Muscle of leg (tissue), 11 donors: ENCODE measurements around the gene HRAS. TPM values are rescaled to one million over a fixed set of nuclear protein-coding genes. Genes with fewer than 3 reads are reported as not detected.
A peak's percentile ranks its signal among the peaks of the same experiment; 100 is the strongest.

ENCODE experiments used
- DNase-seq: peaks from one replicate; pipeline ENCODE4 v3.0.0; 2013
- H3K27ac ChIP-seq: one replicate; pipeline ENCODE4 v1.5.1; 2013; ENCODE audit warnings: mild to moderate bottlenecking, low read length, control low read depth
- H3K27me3 ChIP-seq: one replicate; pipeline ENCODE4 v1.6.1; 2013; ENCODE audit warnings: low read length; ENCODE audit not compliant: control insufficient read depth, insufficient read depth
- H3K36me3 ChIP-seq: one replicate; pipeline ENCODE4 v1.6.1; 2013; ENCODE audit warnings: low read length; ENCODE audit not compliant: control insufficient read depth, insufficient read depth
- H3K4me1 ChIP-seq: one replicate; pipeline ENCODE4 v1.6.1; 2013; ENCODE audit warnings: low read length; ENCODE audit not compliant: control insufficient read depth, insufficient read depth
- H3K4me3 ChIP-seq: one replicate; pipeline ENCODE4 v1.5.1; 2013; ENCODE audit warnings: low read length, control low read depth
- H3K9me3 ChIP-seq: replicated peaks from 2 replicates; pipeline ENCODE4 v1.6.1; 2013; ENCODE audit warnings: low read depth, low read length; ENCODE audit not compliant: control insufficient read depth
- WGBS: methylation state at CpG from one replicate; pipeline ENCODE4 v1.1.5; 2013; ENCODE audit warnings: missing lambda C conversion rate; ENCODE audit not compliant: insufficient coverage; 5-methylcytosine and 5-hydroxymethylcytosine counted together
- polyA plus RNA-seq, 8 donors: library from polyadenylated mRNA; unstranded; fragments of 120-200 nt; gene quantifications; one replicate each; pipeline versions ENCODE4 v1.2.1 to v1.2.3, GENCODE V29; 2013; ENCODE audit warnings: inconsistent platforms in 1 of 8, low replicate concordance in 1 of 8; ENCODE audit not compliant: insufficient read length in 8 of 8, insufficient read depth in 1 of 8
- total RNA-seq: library from RNA; stranded (reverse); fragments of 120-200 nt; gene quantifications from one replicate; pipeline ENCODE4 v1.2.4, GENCODE V29; 2013

HRAS gene
- total and polyA plus RNA-seq, 9 donors = 78.8 to 143 (median 118) TPM

- peaks cover 57% of the 10 kb centered on the region for H3K27me3 ChIP-seq
- H3K4me1 ChIP-seq = peaks cover 20% of the 10 kb centered on the region
- peak within 1 kb of the TSS; percentile 56 for H3K4me3 ChIP-seq
- peak; percentile 88 for DNase-seq
- no peaks in the 10 kb centered on the region for H3K36me3 ChIP-seq
- no peak within 1 kb of the TSS for H3K27ac ChIP-seq
- H3K9me3 ChIP-seq = no peaks in the 10 kb centered on the region
- under 1% methylated on average over 71 of the region's 95 CpGs for WGBS
Observed at GRCh38 chr11:560305-561147, 25.1 kb upstream of the HRAS start, which contains the start of the genes LMNTD2 and RASSF7. Gene LMNTD2, minus strand, starts transcription at chr11:560738. Its CDS starts 22 bp downstream, at chr11:560716. Gene RASSF7, plus strand, starts transcription at chr11:560970. Its CDS starts 799 bp downstream, at chr11:561769.

GRCh38 chr11:559712-560304, 24.4 kb upstream of the HRAS start:
- Histone ChIP-seq H3K36me3 (no peaks in the 10 kb centered on the region), H3K27ac (no peak overlapping the region), H3K4me3 (peak overlapping the region; percentile 56), H3K27me3 (peaks cover 63% of the 10 kb centered on the region), H3K4me1 (peaks cover 20% of the 10 kb centered on the region), H3K9me3 (no peaks in the 10 kb centered on the region)
- no peak for DNase-seq
- WGBS = 69% methylated on average over 16 of the region's 18 CpGs

- WGBS = 75% methylated on average over 12 of the region's 15 CpGs
- DNase-seq = no peak
- no peak overlapping the region for H3K27ac ChIP-seq
- no peaks in the 10 kb centered on the region for H3K9me3 ChIP-seq
- H3K4me1 ChIP-seq = peaks cover 26% of the 10 kb centered on the region
- H3K36me3 ChIP-seq = no peaks in the 10 kb centered on the region
- H3K27me3 ChIP-seq = peaks cover 70% of the 10 kb centered on the region
- no peak overlapping the region for H3K4me3 ChIP-seq
Observed at GRCh38 chr11:559020-559620, 23.7 kb upstream of the HRAS start.

- no peak for DNase-seq
- no peak overlapping the region for H3K4me3 ChIP-seq
- no peaks in the 10 kb centered on the region for H3K36me3 ChIP-seq
- WGBS = 82% methylated on average over 15 of the region's 20 CpGs
- no peak overlapping the region for H3K27ac ChIP-seq
- H3K9me3 ChIP-seq = no peaks in the 10 kb centered on the region
- peaks cover 76% of the 10 kb centered on the region for H3K27me3 ChIP-seq
- H3K4me1 ChIP-seq = peaks cover 26% of the 10 kb centered on the region
Observed at GRCh38 chr11:558503-558902, 23.1 kb upstream of the HRAS start.

GRCh38 chr11:557328-558132, 22.2 kb upstream of the HRAS start:
- no peak for DNase-seq
- WGBS = 62% methylated on average over 14 of the region's 24 CpGs
- Histone ChIP-seq H3K36me3 (no peaks in the 10 kb centered on the region), H3K4me1 (peaks cover 26% of the 10 kb centered on the region), H3K9me3 (no peaks in the 10 kb centered on the region), H3K27me3 (peaks cover 84% of the 10 kb centered on the region), H3K27ac (no peak overlapping the region), H3K4me3 (no peak overlapping the region)

- Histone ChIP-seq H3K36me3 (no peaks in the 10 kb centered on the region), H3K4me1 (peaks cover 23% of the 10 kb centered on the region), H3K4me3 (no peak overlapping the region), H3K27ac (no peak overlapping the region), H3K9me3 (no peaks in the 10 kb centered on the region), H3K27me3 (peaks cover 81% of the 10 kb centered on the region)
- WGBS = 53% methylated on average over 21 of the region's 22 CpGs
- DNase-seq = no peak
Observed at GRCh38 chr11:556662-557256, 21.4 kb upstream of the HRAS start.

- Histone ChIP-seq H3K4me3 (no peak overlapping the region), H3K36me3 (no peaks in the 10 kb centered on the region), H3K9me3 (no peaks in the 10 kb centered on the region), H3K27me3 (peaks cover 79% of the 10 kb centered on the region), H3K4me1 (peaks cover 17% of the 10 kb centered on the region), H3K27ac (no peak overlapping the region)
- WGBS = 3% methylated on average over 75 of the region's 104 CpGs
- no peak for DNase-seq
Observed at GRCh38 chr11:555780-556661, 20.6 kb upstream of the HRAS start.

GRCh38 chr11:555227-555779, 19.9 kb upstream of the HRAS start:
- Histone ChIP-seq H3K27ac (no peak overlapping the region), H3K4me1 (peaks cover 15% of the 10 kb centered on the region), H3K36me3 (no peaks in the 10 kb centered on the region), H3K27me3 (peaks cover 77% of the 10 kb centered on the region), H3K4me3 (no peak overlapping the region), H3K9me3 (no peaks in the 10 kb centered on the region)
- DNase-seq = no peak
- 1% methylated on average over 54 of the region's 57 CpGs for WGBS
